ENCODE results near the gene CYP24A1. TPM values are rescaled to one million over a fixed set of nuclear protein-coding genes. Genes with fewer than 3 reads are reported as not detected.

The CYP24A1 gene
- total and polyA plus RNA-seq, 2 experiments from 2014 or later: not detected

- Histone ChIP-seq H3K27ac (no peak overlapping the region), H3K4me3 (no peak overlapping the region), H3K9me3 (ENCODE audit: low read depth) (no peaks in the 10 kb centered on the region), H3K36me3 (no peaks in the 10 kb centered on the region), H3K4me1 (ENCODE audit: low read depth) (peaks cover 3% of the 10 kb centered on the region), H3K27me3 (no peaks in the 10 kb centered on the region)
- TF ChIP-seq CTCF (IDR thresholded peaks at IDR 0.05; ENCODE audit: low read depth, low read length): no peak
- no peak for DNase-seq (ENCODE audit: low read depth in 1 of 2, low spot score in 1 of 2)
These were observed 20.8 kb downstream of the CYP24A1 start for GRCh38 chr20:54153041-54153327.

GRCh38 chr20:54152227-54153040, 21.4 kb downstream of the CYP24A1 start:
- peaks cover 3% of the 10 kb centered on the region for H3K4me1 ChIP-seq (ENCODE audit: low read depth)
- no peak for TF ChIP-seq CTCF (IDR thresholded peaks at IDR 0.05; ENCODE audit: low read depth, low read length)
- H3K9me3 ChIP-seq (ENCODE audit: low read depth): no peaks in the 10 kb centered on the region
- H3K27me3 ChIP-seq: no peaks in the 10 kb centered on the region
- H3K36me3 ChIP-seq: no peaks in the 10 kb centered on the region
- H3K27ac ChIP-seq: no peak overlapping the region
- H3K4me3 ChIP-seq: no peak overlapping the region
- DNase-seq (ENCODE audit: low read depth in 1 of 2, low spot score in 1 of 2): peak in 1 of 2 donors; percentile 90

- no peaks in the 10 kb centered on the region for H3K36me3 ChIP-seq
- H3K4me1 ChIP-seq (ENCODE audit: low read depth): peaks cover 3% of the 10 kb centered on the region
- H3K27me3 ChIP-seq: no peaks in the 10 kb centered on the region
- no peak for DNase-seq (ENCODE audit: low read depth in 1 of 2, low spot score in 1 of 2)
- no peak for TF ChIP-seq CTCF (IDR thresholded peaks at IDR 0.05; ENCODE audit: low read depth, low read length)
- no peak overlapping the region for H3K4me3 ChIP-seq
- H3K27ac ChIP-seq: no peak overlapping the region
- H3K9me3 ChIP-seq (ENCODE audit: low read depth): no peaks in the 10 kb centered on the region
These were observed 22.1 kb downstream of the CYP24A1 start for GRCh38 chr20:54151511-54152226.

GRCh38 chr20:54151075-54151439, 22.7 kb downstream of the CYP24A1 start:
- DNase-seq (ENCODE audit: low read depth in 1 of 2, low spot score in 1 of 2): no peak
- H3K9me3 ChIP-seq (ENCODE audit: low read depth): no peaks in the 10 kb centered on the region
- H3K4me3 ChIP-seq: no peak overlapping the region
- no peaks in the 10 kb centered on the region for H3K27me3 ChIP-seq
- H3K36me3 ChIP-seq: no peaks in the 10 kb centered on the region
- no peak for TF ChIP-seq CTCF (IDR thresholded peaks at IDR 0.05; ENCODE audit: low read depth, low read length)
- H3K27ac ChIP-seq: no peak overlapping the region
- H3K4me1 ChIP-seq (ENCODE audit: low read depth): peaks cover 3% of the 10 kb centered on the region

- Histone ChIP-seq H3K4me1 (ENCODE audit: low read depth) (peaks cover 3% of the 10 kb centered on the region), H3K9me3 (ENCODE audit: low read depth) (no peaks in the 10 kb centered on the region), H3K36me3 (no peaks in the 10 kb centered on the region), H3K27me3 (no peaks in the 10 kb centered on the region), H3K27ac (no peak overlapping the region), H3K4me3 (no peak overlapping the region)
- no peak for DNase-seq (ENCODE audit: low read depth in 1 of 2, low spot score in 1 of 2)
- TF ChIP-seq CTCF (IDR thresholded peaks at IDR 0.05; ENCODE audit: low read depth, low read length): no peak
These were observed 24.0 kb downstream of the CYP24A1 start for GRCh38 chr20:54149765-54150264.
